Measurements from ENCODE around the gene RFX2.

DNA sequence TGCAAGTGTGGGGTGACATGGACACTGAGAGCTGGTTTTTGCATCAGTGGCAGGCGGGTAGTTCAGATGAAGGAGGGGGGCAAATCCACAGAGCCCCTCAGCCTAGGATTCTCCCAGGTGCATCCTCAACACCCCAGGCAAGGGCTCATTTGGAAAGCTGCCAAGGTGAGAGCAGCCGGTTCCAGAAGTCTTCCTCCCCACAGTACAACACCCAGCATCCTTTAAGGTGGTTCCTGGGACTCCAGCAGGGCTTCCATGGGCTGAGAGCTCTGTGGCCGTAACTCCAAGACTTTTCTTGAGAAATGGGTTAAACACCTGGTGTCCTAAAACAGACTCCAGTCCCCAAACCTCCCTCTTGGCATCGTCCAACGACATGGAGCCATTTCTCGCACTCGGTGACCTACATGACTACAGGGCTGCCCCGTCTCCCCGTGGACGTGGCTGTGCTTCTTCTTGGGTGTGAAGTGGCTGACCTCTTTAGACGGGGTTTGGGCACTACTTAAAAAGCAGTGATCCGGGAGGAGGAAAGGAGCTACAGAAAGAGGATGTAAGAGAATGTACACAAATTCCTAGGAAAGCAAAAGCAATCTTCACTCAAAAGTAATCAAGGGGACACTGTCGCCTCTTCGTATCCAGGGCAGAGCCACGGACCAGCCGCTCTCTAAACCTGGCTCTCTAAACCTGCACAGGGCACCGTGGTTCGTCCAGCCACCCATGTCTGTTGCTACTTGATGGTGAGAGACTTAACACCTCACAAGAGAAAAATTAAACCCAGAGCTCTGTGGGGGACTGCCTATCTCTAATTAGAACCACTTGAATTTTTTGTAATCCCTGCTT is 157.9 kb downstream of the RFX2 start:
- TF ChIP-seq, protein P1, sequence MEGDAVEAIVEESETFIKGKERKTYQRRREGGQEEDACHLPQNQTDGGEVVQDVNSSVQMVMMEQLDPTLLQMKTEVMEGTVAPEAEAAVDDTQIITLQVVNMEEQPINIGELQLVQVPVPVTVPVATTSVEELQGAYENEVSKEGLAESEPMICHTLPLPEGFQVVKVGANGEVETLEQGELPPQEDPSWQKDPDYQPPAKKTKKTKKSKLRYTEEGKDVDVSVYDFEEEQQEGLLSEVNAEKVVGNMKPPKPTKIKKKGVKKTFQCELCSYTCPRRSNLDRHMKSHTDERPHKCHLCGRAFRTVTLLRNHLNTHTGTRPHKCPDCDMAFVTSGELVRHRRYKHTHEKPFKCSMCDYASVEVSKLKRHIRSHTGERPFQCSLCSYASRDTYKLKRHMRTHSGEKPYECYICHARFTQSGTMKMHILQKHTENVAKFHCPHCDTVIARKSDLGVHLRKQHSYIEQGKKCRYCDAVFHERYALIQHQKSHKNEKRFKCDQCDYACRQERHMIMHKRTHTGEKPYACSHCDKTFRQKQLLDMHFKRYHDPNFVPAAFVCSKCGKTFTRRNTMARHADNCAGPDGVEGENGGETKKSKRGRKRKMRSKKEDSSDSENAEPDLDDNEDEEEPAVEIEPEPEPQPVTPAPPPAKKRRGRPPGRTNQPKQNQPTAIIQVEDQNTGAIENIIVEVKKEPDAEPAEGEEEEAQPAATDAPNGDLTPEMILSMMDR (IDR thresholded peaks at IDR 0.05; ENCODE audit: low read depth, low read length, poor library complexity, severe bottlenecking) = no peak
- no peak for TF ChIP-seq EZH2phosphoT487 (IDR thresholded peaks at IDR 0.05; ENCODE audit: borderline replicate concordance, low read length)

Data from DOHH2 (cell line).